Midbrain (tissue), 1 donor: Measurements from ENCODE around the gene TRIM67.
A peak's percentile ranks its signal among the peaks of the same experiment; 100 is the strongest.

Experiments
- DNase-seq: peaks from one replicate; lab custom pipeline; 2025; lab: John Stamatoyannopoulos, UW

Gene TRIM67

DNA sequence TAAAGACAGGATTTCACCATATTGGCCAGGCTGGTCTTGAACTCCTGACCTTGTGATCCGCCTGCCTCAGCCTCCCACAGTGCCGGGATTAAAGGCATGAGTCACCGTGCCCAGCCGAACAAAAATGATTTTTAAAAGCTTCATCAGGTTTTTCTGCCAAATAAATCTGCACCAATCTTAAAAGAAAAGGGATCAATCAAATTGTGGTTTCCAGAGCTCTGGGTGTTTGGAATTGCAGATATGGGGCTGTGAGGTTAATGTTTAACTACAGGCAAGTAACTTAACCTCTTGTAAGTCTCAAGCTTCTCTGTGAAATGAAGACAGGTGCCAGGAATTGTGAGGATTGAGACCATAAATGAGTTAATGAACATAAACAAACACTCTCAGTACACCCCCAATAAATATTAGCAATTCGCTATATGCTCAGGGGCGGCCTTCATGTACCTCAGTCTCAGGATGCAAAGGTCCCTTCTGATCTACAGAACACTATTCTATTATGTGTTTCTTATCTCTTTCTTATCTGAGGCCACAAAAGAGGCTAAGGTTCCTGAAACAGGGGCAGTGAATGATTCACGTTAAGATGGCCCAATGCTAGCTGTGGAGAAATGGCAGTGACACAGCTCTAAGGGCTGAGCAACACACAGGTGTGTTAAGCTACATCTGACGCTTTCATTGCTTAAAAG is 72.0 kb downstream of the TRIM67 start:
- no peak for DNase-seq

DNA sequence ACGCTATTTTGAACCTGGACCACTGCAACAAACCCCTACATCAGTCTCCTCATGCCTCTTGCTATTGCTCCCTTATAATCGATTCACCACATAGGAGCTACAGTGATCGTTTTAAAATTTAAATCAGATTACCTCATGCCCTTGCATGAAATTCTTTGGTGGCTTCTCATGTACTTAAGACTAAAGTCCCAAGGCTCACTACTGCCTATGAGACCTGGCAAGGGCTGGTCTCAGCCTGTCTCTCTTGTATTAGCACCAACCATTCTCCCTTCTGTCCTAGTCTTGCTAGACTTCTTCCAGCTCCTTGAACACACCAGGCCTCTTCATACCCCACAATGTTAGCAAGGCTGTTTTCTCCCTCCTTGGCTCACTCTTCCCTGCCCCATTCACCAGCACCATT is 72.6 kb downstream of the TRIM67 start:
- DNase-seq = no peak

DNA sequence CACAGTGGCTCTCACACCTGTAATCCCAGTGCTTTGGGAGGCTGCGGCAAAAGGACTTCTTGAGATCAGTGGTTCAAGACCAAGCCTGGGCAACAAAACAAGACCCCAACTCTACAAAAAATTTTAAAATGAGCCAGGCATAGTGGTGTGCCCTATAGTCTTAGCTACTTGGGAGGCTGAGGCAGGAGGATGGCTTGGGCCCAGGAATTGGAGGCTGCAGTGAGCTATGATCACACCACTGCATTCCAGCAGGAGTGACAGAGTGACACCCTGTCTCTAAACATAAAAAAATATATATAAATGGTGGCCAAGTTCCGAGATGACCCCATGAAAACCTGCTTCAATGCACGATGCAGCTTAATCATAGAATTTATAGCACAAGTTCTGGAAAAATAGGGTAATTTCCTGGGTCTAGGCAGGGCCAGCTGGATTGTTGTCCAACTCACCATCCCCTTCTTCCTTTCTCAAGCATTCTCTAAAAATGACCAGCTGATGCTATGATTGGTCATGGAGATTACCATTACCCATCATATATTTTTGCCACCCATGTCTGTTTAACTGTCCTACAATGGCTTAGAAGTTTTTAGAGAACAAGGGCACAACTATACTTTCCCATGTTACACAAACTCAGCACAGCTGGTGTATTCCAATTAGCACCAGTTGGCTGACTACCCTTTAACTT is 73.8 kb downstream of the TRIM67 start:
- no peak for DNase-seq

DNA sequence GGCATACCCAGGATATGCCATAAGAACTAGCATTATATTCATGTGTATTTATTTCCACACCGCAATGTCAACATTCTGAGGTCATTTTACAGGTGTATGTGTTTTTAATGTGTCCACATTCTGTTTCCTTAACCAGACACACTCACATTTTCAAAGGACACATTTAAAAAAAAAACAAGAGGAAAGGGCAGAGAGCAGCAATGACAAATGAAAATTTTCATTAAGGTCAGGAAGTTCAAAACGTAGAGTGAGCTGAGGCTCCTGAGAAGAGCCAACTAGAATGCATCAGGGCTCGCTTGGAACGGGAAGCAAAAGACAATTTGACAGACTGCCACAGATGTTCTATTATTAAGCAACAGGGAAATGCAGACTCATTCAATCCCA is 74.3 kb downstream of the TRIM67 start:
- no peak for DNase-seq

DNA sequence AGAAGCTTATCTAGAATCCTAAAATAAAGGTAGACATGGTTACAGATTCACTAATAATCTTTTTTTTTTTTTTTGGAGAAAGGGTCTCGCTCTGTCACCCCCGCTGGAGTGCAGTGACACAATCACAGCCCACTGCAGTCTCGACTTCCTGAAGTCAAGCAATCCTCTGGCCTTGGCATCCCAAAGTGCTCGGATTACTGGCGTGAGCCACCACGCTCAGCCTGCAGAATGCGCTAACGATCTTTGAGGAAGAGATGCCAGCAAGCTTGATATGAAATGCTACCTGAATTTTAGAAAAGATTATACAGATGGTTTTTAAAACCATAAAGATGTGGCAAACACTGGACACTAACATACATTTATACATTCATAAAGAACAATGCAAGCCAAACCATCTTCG is 75.1 kb downstream of the TRIM67 start:
- DNase-seq = no peak

DNA sequence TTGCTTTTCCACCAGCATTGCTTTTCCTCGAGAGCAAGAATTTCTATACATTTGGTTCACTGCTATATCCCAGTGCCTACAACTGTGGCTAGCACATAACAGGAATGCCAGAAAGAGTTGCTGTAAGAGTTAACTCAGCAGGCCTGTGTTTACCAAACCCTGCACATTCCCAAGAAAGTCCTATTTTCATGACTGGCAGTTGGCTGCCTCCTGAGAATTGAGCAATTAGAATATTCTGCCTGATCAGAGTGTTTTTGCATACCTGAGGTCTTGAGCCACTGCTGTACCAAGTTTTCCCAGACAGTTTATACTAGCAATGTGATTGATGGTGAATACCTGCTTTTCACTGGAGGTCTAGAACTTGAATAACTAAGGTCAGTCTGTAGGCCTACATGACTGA is 76.4 kb downstream of the TRIM67 start:
- DNase-seq = no peak

DNA sequence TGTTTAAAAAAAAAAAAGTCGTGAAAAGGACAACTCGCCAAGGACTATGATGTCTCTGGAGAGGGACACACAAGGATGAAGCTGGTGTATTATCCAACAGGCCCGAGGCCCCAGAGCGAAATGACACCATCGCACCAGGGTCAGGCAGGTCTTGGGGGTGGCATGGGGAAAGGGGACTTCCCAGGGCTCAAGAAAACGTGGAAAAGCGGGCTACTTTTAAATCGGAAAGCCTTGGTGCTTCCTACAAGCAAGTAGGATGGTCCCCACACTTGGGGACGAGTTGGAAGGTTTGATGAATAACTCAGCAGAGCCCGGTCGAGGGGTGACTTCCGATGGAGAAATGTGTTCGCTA is 78.6 kb downstream of the TRIM67 start:
- no peak for DNase-seq

DNA sequence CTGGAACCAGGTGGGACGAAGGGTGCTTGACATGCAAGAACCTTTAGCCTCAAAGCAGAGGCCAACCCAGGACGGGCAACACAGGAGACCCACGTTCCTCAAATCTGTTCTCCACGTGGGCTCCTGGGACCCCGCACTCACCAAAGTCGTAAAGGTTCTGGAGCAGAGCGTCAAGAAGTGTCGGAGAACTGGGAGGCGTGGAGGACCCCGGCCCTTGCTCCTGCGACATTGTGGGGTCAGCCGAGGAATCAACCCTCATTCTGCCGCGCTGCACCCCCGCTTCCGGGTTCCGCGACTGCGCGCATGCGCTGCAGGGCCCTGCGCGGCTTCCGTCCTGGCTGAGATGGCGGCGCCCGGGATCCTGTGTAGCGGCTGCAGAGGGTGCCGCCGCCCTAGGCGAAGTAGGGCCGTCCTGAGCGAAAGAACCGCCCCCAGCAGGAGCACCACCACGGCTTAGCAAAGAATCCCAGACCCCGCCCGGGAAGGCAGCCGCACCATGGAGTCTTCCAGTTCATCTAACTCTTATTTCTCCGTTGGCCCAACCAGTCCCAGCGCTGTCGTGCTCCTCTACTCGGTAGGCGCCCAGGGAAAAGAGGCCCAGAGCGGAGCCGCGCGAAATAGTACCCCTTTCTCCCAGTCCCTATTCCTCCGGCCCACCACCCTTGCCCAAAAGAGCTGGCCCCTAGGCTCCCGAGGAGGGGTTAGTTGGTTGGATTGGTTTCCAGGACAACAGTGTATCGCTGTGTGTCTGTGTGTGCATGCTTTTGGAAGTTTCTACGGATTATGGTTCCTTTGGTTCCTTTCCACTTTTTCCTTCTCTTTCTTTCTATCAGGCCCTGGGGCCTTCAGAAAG is 79.3 kb downstream of the TRIM67 start, which contains the start of gene GNPAT:
Gene GNPAT (plus strand): TSS at position 330 of the 853 bp plus-strand sequence. CDS start 167 bp downstream, at position 497.
- DNase-seq = peak; percentile 90

DNA sequence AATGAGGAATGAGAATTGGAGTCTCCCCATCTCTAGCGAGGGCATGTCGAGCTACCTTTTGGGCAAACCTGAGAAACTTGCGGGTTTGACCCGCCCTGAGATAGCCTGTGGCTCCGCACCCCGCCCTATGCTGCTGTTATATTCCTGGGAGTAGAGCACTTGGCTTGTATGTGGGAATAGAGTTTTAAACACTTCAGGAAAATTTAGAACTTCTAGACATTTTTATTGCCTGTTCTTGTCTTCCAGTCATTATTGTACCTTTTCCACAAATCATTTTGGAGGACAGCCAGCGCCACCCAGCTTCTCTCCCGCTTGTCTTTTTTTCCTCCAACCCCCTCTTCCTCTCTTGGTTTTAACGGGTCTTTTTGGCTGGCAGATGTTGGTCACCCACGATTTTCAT is 79.9 kb downstream of the TRIM67 start:
- DNase-seq = no peak

DNA sequence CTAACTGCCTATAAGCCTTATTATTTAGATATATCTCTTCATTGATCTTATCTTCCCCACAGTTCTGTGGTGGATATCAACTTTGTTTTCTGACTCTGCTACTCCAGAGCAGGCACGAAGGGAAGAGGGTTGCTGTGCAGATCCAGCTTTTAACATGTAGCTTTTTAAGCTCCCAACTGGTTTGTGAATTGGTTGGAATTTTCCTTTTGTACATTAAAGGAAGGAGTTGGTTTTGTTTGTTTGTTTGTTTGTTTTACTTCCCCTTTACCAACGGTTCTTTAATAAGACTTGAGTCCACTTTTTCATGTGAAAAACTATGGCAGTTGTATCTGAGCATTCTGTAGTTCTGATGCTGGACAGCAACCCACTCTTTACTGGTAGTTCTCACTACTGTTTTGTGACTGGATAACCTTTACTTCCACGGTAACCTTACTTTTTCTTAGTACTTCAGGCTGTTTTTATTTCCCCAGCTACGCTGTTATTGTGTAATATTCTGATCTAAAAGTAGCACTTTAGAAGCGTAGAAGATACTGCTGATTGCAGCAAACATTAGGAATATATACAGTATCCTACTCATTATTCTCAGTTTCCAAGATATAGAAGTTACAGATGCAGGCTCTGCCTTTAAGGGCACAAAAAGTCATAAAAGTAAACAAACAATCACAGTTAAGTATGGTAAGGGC is 80.8 kb downstream of the TRIM67 start:
- DNase-seq = no peak

DNA sequence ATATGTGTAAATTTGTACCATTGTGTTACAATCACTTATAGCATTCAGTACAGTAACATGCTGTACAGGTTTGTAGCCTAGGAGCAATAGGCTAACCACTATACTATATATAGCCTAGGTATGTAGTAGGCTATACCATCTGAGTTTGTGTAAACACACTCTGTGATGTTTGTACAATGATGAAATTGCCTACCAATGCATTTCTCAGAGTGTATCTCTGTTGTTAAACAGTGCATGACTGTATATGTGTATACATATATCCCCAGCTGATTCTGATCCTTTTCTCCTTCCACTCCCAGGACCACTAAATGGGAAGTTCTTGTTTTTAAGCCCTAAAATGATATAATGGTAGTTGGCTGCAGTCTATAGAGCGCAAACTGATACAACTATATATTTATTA is 86.9 kb downstream of the TRIM67 start:
- DNase-seq = no peak

DNA sequence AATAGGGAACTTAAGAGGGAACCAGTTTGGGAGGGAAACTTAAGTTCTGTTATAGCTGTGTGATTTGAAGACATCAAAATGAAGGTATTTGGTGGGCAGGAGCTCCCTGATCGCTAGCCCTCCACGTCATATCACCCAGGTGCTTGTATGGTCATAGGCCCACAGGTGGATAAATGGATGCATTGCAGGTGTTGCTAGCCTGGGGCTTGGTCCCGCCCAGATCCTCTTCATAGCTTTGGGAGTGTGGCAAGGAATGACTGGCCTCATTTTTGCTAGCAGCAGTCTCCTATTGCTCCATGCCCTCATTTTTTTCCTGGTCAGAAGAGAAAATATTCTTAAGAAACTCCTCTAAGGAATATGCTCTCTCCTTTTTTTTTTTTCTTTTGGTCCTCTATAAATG is 90.5 kb downstream of the TRIM67 start:
- no peak for DNase-seq

DNA sequence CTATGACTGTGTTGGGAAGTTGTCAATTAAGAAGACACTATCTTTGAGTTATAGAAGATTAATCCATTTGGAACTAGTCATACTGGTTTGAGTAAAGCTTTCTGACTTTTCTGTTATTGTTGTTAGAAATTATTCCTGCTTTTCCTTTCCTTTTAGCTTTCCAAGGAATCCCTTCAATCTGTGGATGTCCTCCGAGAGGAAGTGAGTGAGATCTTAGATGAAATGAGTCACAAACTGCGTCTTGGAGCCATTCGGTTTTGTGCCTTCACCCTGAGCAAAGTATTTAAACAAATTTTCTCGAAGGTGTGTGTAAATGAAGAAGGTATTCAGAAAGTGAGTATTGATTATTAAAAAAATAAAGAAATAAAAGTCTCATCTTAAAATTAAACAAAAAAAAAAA is 98.5 kb downstream of the TRIM67 start:
- no peak for DNase-seq

DNA sequence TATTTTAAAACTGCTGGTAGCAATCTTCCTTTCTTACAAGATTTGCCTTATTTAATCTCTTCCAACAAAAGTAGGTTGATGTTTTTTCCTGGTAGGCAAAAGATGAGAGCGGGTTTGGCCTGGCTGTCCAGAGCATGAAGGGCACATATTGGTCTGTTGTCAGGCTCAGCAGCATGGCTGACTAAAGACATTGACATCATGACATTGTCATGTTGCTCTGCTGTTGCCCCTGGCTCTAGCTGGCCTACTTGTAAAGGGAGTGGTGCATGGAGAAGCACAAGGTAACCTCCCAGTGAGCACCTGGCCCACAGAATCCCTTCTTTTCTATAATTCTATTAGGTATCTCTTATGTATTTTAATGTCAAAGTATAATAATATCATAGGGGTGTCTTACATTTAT is 102.8 kb downstream of the TRIM67 start:
- DNase-seq = no peak

DNA sequence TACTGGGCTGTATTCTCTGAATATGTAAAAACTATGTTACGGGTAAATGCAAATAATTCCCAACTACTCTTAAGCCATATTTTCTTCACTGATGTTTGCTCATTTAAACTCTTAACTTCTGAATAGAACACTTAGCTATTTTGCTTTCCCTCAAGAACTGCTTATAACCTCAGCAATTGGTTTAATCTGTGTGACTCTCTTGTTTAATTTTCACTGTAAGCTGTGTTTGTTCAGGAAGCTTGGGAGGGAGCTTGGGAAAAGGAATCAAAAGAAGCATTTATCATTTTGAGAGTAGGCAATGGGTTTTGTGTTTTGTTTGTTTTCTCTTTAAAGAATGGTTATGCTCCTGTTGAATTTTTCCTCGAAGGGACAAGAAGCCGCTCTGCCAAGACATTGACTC is 103.5 kb downstream of the TRIM67 start:
- no peak for DNase-seq

DNA sequence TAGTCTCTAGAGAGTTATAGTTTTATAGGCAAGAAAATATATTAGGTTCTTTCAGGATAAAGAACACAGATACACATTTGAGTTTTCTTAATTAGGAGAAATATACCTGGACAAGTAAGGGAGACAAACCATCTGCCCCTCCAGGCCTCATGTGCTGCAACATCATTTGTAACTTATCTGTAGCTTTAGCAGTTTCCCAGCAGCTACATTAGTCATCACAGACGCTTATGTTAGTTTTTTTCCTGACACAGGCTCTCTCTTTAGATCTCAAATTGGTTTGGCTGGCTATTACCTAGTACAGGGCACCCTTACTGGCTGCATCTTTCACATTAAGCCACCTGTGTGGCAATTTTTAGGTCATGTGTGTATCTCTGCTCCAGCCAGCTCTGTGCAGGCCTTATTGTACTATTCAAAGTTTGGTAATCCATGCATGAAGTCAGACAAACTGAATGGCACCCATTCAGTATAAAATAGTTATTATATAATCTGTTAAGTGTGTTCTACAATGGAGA is 105.0 kb downstream of the TRIM67 start:
- no peak for DNase-seq
